NCI-H345 (cell line): ENCODE data around the gene TNN.
A peak's percentile ranks its signal among the peaks of the same experiment; 100 is the strongest.

ENCODE experiments used
- DNase-seq: peaks from one replicate; lab custom pipeline; 2025; lab: John Stamatoyannopoulos, UW

Gene TNN

DNA sequence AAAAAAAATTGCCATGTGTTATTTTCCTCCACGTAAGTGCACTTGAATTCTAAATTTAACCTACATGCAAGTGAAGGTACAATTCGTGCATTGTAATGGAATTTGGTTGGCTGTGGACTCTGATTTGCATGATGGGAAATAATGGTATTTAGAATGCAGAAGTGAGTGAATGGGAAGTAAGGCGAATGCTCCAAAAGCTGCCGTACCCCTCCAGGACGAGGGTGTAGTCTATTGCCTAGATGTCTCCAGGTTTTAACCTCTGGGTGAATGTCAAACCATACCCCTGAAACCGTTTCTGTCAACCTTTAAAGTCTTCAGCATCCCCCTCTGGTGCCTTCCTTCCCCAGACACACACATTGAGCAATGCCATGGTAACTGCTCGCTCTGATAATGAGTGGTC is 80.4 kb downstream of the TNN start:
- no peak for DNase-seq

DNA sequence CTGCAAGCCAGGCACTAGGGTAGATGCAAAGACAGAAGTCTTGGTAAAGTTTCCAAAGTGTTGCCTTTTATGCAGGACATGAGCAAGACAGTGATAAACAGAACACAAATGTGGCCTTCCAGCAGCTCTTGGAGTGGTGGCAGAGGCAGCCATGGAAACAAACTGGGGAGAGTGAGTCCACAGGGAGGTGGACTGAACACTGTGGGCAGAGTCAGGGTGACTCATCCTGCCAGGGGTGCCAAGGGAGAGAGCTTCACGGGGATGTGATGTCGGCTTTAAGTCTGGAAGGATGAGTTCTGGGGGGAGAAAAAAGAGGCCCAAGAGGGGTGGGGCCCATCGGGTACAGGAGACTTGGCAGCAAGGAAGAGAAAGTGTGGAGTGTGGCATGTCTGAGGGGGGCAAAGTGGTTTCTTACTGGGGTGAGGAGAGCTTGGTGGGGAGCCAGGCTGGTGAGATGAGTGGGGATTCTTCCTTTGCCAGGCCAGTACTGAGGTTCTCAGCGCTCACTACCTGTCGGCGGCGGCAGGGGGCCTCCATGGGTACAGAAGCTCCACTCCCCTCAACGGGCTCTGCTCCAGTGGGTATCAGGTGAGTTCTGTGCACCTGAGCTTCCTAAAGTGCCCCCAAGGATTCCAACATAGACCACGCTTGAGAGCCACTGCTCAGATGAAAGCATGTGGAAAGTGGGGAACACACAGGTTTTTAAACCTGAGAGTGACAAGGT is 83.1 kb downstream of the TNN start:
- DNase-seq = no peak

DNA sequence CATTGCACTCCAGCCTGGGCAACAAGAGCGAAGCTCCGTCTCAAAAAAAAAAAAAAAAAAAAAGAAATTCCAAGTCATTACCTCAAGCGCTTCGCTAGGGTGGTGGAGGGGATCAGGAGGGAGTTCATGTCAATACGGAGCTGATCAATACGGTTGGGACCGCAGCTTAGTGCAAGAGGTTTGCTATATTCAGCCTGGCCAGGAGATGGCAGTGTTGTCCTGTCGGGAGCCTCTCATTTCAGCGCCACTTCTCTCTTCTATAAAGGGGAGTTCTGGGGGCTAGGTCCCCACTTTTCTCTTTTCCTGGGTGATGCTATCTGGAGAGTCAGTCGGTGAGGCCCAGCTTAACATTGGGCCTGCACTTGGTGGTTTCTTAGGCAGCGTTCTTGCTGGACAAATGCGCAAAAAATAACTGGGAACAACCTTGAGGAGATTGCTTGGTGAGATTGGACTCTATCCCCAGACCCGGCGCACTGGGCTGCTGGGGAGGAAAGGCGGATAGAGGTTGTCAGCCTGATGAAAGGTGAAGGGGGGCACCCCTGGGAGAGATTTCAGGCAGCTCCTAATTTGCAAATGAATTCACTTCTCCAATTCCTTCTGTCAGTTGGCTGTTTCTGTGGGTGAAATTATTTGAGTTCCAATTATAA is 84.5 kb downstream of the TNN start:
- DNase-seq = peak; percentile 54

DNA sequence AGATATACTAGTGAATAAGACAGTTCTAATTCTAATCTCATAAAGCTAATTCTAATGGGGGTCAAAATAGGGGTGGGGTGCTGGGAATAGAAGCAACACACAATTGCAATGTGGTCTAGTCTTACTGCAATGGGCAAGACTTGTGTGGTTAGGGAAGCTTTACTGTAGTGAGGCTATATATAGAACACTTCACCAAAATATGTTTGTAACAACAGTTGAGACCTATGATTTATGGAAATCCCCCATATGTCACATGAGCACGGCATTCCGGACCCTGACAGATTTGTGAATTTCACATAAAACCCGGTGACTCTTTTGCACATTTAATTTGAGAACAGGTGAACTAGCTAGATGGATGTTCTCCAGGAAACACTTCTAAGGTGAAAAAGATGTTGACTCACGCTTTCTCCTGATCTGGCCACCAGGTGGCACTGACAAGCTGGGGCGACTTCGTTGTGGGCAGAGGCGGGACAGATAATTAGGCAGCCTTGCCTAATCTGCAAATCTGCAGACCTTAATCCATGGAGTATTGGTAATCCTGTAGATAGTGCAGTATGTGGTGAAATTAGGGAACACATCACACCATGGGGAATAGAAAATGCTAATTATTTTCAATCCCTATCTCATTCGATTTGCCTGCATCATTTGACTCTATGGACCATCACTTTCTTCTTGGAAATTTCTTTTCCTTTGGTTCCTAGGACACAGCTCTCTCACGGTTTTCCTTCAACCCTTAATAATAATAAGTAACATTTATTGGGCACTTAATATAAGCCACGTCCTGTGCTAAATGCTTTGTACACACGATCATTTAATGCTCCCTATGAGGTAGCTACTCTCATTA is 87.2 kb downstream of the TNN start:
- DNase-seq = peak; percentile 64

GRCh38 chr1:175155473-175155856 is 87.8 kb downstream of the TNN start:
- DNase-seq = no peak

- no peak for DNase-seq
Measured at GRCh38 chr1:175155936-175156335, 88.3 kb downstream of the TNN start.

- DNase-seq = no peak
Measured at GRCh38 chr1:175157200-175157599, 89.6 kb downstream of the TNN start.

DNA sequence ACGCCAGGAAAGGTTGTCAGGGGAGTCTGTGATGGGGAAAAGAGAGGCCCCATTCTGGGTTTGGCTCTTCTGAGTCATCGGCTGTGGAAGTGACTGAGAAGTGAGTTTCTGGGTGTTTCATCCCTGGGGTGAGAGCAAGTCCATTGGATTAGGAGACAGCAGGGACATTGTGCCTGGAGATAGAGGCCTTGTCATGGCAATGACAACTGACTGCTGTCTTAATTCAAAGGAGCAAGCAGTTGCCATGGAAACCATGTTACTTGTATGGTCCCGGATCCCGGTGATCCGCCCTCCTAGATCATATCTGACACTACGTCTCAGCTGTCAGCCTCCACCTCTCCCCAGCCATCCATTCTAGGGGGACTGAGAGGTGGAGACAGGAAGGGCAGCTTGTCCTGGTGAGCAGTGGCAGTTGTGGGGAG is 90.5 kb downstream of the TNN start:
- DNase-seq = no peak

DNA sequence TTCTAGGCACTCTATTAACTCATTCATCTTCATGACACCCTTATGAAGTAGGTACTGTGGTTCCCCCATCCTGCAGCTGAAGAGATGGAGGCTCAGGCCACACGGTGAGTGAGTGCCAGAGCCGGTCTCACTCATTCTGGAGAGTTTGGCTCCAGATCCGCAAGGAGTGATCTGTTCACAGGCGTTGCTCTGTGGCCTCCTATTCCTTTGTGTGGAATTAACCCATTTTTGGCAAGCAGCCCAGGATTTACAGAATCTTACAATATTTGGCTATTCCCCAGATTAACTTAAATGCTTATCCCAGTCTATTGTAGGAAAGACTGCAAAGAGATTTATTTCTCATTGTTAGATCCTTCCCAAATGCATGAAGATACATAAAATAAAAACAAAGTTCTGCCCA is 95.3 kb downstream of the TNN start:
- DNase-seq = no peak

DNA sequence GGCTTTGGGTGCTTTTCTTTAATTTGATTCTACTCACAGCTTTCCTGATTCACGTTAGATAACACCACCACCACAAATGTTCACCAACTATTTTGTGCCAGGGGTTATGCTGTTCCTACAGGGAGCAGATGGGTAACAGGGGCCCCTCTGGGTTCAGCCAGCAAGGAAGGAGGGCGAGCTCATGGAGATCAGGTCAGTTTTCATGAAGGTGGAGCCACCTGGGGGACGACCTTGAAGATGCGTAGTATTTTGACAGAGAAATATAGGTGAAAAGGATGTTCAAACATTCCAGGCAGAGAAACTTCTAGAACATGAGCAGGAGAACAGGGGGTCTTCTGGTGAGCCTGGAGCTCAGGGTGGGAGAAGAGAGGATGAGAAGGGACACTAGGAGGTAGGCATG is 96.1 kb downstream of the TNN start:
- DNase-seq = no peak

GRCh38 chr1:175164751-175165150 is 97.1 kb downstream of the TNN start:
- DNase-seq = no peak

DNA sequence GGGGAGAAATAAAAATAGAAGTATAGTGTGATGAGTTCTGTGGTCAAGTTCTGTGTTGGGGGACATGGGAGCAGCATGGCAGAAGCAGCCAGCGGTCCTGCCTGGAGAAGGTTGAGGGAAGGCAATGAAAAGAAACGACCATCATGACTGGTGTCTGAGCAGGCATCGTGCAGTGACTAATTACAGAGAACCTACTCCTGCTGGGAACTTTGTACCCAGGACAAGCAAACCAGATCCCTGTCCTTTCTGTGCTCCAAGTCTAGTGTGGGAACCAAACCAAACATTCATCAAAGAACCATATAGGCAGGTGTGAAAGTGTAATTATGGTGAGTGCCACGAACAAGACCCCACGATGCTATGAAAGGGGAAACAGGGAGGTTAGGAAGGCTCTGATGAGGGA is 99.1 kb downstream of the TNN start:
- no peak for DNase-seq

- DNase-seq = no peak
Measured at GRCh38 chr1:175167861-175168260, 100.2 kb downstream of the TNN start.

DNA sequence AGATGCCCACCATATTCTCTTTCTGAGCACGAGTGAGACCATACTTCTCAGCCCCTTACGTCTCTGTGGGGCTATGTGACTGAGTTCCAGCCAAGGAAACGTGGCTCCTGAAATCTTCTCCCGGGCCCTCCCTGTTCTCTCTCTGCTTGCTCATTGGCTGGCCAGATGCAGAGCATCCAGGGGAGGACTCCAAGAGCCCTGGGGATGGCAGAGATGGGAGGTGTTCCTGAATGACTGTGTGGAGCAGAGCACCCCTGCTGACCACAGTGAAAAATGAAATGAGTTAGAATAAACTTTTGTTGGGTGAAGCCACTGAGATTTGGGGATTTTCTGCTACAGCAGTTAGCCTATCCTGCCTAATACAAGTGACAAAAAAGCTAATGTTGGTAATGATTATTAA is 101.1 kb downstream of the TNN start:
- no peak for DNase-seq

DNA sequence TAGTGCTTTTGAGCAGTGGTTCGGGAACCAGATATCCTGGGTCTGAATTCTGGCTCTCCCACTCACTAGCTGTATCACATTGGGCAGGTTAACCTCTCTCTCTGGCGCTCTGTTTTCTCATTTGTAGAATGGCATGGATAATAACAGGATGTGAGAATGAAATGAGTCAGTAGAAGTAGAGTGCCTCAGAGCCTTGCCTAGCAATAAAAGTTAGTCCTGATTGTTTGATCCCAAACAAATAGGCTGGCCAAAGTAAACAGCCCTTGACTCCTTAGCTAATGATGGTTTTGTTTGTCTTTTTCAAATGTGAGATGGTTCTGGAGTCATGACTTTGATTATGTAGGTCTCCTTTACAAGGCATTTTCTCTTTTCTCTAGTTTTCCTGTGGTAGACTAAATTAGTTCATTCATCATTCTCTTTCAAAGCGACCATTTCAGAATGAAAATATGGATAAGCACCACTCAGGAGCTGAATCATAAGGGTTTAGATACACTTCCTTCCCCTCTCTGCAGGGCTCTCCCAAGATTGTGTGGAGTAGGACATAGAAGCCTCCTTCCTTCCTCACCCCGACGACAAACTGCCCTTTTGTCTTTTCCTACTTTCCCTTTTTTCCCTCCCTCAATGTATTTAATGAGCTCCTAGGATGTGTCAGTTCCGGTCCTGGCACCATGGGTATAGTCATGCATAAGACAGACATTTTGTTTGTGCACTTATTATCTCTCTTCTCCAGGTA is 101.8 kb downstream of the TNN start:
- peak; percentile 19 for DNase-seq

- no peak for DNase-seq
Measured at GRCh38 chr1:175171036-175171913, 103.6 kb downstream of the TNN start.

GRCh38 chr1:175172503-175172902 is 104.9 kb downstream of the TNN start:
- DNase-seq = peak; percentile 47

DNA sequence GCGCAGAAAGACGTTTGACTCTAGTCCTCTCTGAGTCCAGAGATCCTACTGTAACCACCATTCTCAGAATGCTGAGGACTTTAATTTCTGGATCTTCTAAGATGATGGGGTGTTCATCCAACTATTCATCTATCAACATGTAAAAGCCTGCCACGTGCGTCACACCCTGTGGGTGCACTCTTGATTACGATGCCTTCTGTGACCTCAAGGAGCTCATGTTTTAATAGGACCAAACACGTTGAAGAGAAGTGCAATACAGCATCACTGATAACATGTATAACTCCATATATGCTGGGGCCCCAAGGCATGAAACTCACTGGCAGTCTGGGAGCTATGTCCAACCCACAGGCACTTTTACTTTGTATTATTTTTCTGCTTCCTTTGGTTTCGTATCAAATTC is 105.9 kb downstream of the TNN start:
- DNase-seq = no peak

GRCh38 chr1:175174309-175175102 is 106.9 kb downstream of the TNN start:
- no peak for DNase-seq

- DNase-seq = no peak
Measured at GRCh38 chr1:175176246-175176645, 108.6 kb downstream of the TNN start.
